Activated T-cell treated with anti-CD3 and anti-CD28 coated beads, Interleukin-2, amount 50 U/mL, for 4 hours (primary cell): Measurements from ENCODE around the gene SFXN2. TPM values are rescaled to one million over a fixed set of nuclear protein-coding genes. Genes with fewer than 3 reads are reported as not detected.

Experiments used
- ATAC-seq, 2 donors: fragments of 200-7000 bp; cut with Tn5 transposase; one replicate each; pipeline ENCODE4 v1.10.0; 2021
- DNase-seq: peaks from one replicate; pipeline ENCODE4 v3.0.0-alpha.2; 2020
- H3K27me3 Mint-ChIP-seq: one replicate; pipeline ENCODE4 v1.8.0; 2021; ENCODE audit warnings: low read depth, mixed read lengths
- H3K36me3 Mint-ChIP-seq: one replicate; pipeline ENCODE4 v1.8.0; 2022; ENCODE audit warnings: mixed read lengths; ENCODE audit not compliant: insufficient read depth
- H3K4me1 Mint-ChIP-seq: one replicate; pipeline ENCODE4 v1.8.0; 2021; ENCODE audit warnings: low read depth, mixed read lengths
- H3K4me3 Mint-ChIP-seq: one replicate; pipeline ENCODE4 v1.8.0; 2021; ENCODE audit warnings: mild to moderate bottlenecking, moderate library complexity, mixed read lengths
- H3K9me3 Mint-ChIP-seq: one replicate; pipeline ENCODE4 v1.8.0; 2021; ENCODE audit warnings: mixed read lengths
- total RNA-seq, 3 donors: library from RNA; stranded (reverse); gene quantifications; one replicate each; pipeline ENCODE4 v1.2.1, GENCODE V29; 2021

SFXN2 gene
- total RNA-seq, 3 donors from 2014 or later: 29.0 to 33.7 (median 31.2) TPM

GRCh38 chr10:102777711-102778453 lies 63.4 kb downstream of the SFXN2 start:
- DNase-seq (no peak), ATAC-seq (no peak)
- no peak overlapping the region for H3K4me3 Mint-ChIP-seq
- H3K9me3 Mint-ChIP-seq: no peaks in the 10 kb centered on the region
- no peaks in the 10 kb centered on the region for H3K27me3 Mint-ChIP-seq
- peaks cover 61% of the 10 kb centered on the region for H3K4me1 Mint-ChIP-seq
- peaks cover 10% of the 10 kb centered on the region for H3K36me3 Mint-ChIP-seq

GRCh38 chr10:102778781-102779180 lies 64.3 kb downstream of the SFXN2 start:
- peaks cover 56% of the 10 kb centered on the region for H3K4me1 Mint-ChIP-seq
- H3K27me3 Mint-ChIP-seq: no peaks in the 10 kb centered on the region
- no peak for ATAC-seq
- H3K4me3 Mint-ChIP-seq: no peak overlapping the region
- H3K36me3 Mint-ChIP-seq: peaks cover 10% of the 10 kb centered on the region
- DNase-seq: no peak
- no peaks in the 10 kb centered on the region for H3K9me3 Mint-ChIP-seq

GRCh38 chr10:102779680-102780526 lies 65.5 kb downstream of the SFXN2 start:
- DNase-seq: no peak
- peaks cover 51% of the 10 kb centered on the region for H3K4me1 Mint-ChIP-seq

GRCh38 chr10:102780527-102780808 lies 66.0 kb downstream of the SFXN2 start:
- Mint-ChIP-seq H3K9me3 (no peaks in the 10 kb centered on the region), H3K4me3 (no peak overlapping the region), H3K36me3 (peaks cover 9% of the 10 kb centered on the region), H3K4me1 (peaks cover 46% of the 10 kb centered on the region), H3K27me3 (no peaks in the 10 kb centered on the region)
- ATAC-seq (no peak), DNase-seq (no peak)

More at GRCh38 chr10:102779680-102780526, 65.5 kb downstream of the SFXN2 start:
- H3K4me3 Mint-ChIP-seq: no peak overlapping the region
- H3K9me3 Mint-ChIP-seq: no peaks in the 10 kb centered on the region
- no peaks in the 10 kb centered on the region for H3K27me3 Mint-ChIP-seq
- ATAC-seq: no peak
- peaks cover 9% of the 10 kb centered on the region for H3K36me3 Mint-ChIP-seq

DNA sequence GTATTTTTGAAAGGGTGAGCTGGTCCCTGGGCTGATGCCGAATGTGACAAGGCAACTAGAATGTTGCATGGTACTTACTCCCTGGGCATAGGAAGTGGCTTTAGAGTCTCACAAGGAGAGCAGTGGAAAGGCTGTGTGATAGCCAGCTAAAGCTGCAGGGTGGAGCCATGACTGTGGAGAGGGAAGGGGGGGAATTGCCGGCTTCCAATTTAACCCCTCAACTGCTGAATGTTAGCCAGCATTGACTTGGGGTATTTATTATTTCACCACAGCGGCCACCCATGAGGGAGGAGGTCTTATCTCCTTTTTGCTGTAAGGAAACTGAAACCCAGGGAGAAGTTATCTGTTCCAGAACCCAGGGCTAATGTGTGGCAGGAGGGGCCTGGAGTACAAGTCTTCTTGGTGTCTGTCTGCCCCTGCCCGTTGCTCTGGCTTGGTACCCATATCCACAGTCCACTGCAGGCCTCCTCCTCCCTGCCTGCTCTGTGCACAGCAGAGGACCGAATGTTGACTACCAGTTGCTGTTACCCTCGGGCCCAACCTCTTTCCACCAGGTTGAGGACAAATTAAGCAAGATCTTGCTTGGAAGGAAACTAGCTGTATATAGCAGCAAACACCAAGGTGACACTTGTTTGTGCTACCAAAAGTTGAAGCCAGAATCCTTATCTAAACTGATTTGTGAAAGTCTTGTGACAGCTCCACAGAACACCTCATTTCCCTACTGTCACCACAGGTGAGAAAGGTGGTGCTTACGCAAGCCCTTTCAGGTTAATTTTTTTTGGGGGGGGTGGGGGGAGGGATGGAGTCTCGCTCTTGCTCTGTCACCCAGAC lies 66.9 kb downstream of the SFXN2 start:
- ATAC-seq (no peak), DNase-seq (no peak)
- no peak overlapping the region for H3K4me3 Mint-ChIP-seq
- peaks cover 46% of the 10 kb centered on the region for H3K4me1 Mint-ChIP-seq
- H3K27me3 Mint-ChIP-seq: no peaks in the 10 kb centered on the region
- peaks cover 9% of the 10 kb centered on the region for H3K36me3 Mint-ChIP-seq
- no peaks in the 10 kb centered on the region for H3K9me3 Mint-ChIP-seq

DNA sequence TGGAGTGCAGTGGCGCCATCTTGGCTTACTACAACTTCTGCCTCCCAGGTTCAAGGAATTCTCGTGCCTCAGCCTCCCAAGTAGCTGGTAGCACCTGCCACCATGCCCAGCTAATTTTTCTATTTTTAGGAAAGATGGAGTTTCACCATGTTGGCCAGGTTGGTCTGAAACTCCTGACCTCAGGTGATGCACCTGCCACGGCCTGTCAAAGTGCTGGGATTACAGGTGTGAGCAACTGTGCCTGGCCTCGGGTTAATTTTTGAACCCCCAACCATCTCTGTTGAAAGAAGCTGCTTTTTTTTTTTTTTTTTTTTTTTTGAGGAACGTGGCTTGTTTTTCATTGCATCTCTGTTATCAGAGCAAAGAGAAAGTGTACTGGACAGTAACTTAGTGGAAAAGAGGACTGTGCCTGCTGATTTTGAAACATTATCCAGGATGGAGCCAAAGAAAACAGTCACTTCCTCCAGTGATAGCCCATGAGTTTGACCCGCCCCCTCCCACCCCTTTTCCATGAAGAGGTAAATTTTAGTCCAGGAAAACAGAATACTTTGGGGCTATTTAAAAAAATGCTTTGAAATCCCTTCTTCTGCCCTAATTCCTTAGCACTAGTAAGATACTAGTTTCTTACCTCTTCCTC lies 67.6 kb downstream of the SFXN2 start:
- DNase-seq (no peak), ATAC-seq (no peak)
- H3K9me3 Mint-ChIP-seq: no peaks in the 10 kb centered on the region
- no peak overlapping the region for H3K4me3 Mint-ChIP-seq
- peaks cover 9% of the 10 kb centered on the region for H3K36me3 Mint-ChIP-seq
- no peaks in the 10 kb centered on the region for H3K27me3 Mint-ChIP-seq
- H3K4me1 Mint-ChIP-seq: peaks cover 41% of the 10 kb centered on the region

DNA sequence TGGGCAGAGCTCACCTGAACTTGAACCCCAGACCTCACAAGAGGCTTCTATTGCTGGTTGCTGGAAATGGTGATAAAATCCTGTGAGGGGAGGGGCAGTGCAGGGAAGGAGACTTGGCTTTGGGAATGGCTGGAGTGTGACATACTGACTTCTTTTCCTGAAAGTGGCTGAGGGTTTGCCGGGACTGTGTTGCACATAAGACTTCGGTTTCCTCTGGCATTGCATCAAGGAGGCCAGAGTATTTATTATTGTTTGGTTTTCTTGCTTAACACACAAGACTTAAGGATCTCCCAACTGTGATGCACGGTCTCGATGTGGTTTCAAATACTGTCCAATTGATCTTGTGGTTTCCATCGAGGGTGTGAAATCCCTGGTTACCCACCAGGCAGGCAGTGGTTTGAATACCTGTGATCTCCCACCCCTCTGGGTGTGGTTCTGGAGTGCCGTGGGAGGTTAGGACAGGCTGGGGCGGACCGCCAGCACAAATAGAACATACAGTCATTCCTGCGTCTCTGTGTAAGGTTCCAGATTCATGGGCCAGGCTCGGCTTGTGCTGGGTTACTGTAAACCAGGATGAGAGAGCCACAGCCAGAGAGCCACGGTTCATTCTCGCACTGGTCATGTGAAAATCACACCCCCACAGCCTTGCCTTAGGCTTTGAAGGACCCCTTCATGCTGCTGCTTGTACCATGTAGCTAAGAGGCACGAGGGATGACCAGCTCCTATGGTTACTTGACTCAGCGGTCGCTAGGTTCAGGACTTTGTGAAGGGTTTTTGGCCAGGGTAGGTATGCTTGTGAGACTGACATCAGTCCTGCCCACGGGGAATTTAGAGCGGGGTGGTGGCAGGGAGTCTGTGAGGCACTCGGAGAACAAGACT lies 68.5 kb downstream of the SFXN2 start:
- ATAC-seq (no peak), DNase-seq (no peak)
- H3K36me3 Mint-ChIP-seq: peaks cover 11% of the 10 kb centered on the region
- H3K9me3 Mint-ChIP-seq: no peaks in the 10 kb centered on the region
- peaks cover 42% of the 10 kb centered on the region for H3K4me1 Mint-ChIP-seq
- H3K4me3 Mint-ChIP-seq: no peak overlapping the region
- no peaks in the 10 kb centered on the region for H3K27me3 Mint-ChIP-seq

DNA sequence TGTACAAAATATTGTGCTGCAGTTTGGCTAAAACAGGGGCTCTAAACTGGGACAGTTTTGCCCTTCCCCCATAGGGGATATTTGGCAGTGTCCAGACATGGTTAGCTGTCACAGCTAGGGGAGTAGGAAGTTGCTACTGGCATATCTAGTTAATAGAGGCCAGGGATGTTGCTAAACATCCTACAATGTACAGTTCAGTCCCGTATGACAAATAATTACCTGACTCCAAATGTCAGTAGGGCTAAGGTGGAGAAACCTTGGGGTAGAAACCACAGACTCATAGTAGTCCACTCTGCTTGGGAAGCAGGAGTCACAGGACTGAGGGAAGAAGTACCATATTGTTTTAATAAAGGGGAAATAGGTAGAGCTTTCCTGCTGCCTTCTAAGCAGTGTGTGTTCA lies 69.1 kb downstream of the SFXN2 start:
- Mint-ChIP-seq H3K4me1 (peaks cover 38% of the 10 kb centered on the region), H3K4me3 (no peak overlapping the region), H3K27me3 (no peaks in the 10 kb centered on the region), H3K9me3 (no peaks in the 10 kb centered on the region), H3K36me3 (peaks cover 11% of the 10 kb centered on the region)
- ATAC-seq: no peak
- DNase-seq: no peak

DNA sequence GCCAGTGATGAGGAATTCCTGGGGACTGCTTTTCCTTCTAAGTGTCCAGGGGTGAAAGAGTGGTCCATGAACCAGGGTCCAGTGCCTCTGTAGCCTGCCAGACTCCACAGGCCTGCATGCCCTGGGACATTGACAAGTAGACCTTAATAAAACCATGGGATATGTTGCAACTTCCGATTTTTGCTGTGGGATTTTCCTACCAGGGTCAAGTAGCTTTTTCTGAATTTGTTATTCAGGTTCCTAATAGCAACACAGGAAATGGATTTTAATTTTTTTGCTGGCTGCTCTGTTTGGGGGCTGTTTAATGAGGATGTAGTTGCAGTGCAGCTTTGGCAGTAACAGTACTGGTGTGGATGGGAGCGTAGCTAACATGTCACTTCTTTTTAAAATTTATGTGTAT lies 71.4 kb downstream of the SFXN2 start:
- H3K36me3 Mint-ChIP-seq: peaks cover 13% of the 10 kb centered on the region
- no peaks in the 10 kb centered on the region for H3K27me3 Mint-ChIP-seq
- DNase-seq (no peak), ATAC-seq (no peak)
- peaks cover 31% of the 10 kb centered on the region for H3K4me1 Mint-ChIP-seq
- H3K4me3 Mint-ChIP-seq: no peak overlapping the region
- H3K9me3 Mint-ChIP-seq: peaks cover 5% of the 10 kb centered on the region

GRCh38 chr10:102791754-102792395 lies 77.4 kb downstream of the SFXN2 start:
- Mint-ChIP-seq H3K4me3 (no peak overlapping the region), H3K4me1 (peaks cover 41% of the 10 kb centered on the region), H3K27me3 (no peaks in the 10 kb centered on the region), H3K36me3 (peaks cover 11% of the 10 kb centered on the region), H3K9me3 (peaks cover 5% of the 10 kb centered on the region)
- ATAC-seq (no peak), DNase-seq (no peak)
